A549 (cell line): Measurements from ENCODE around the gene DOC2B. TPM values are rescaled to one million over a fixed set of nuclear protein-coding genes. Genes with fewer than 3 reads are reported as not detected.

ENCODE experiments used
- ATAC-seq, 2 experiments: fragments of 200-7000 bp in 1 of 2; fragments of >200 bp in 1 of 2; cut with Nextera tagmentation in 1 of 2; cut with Tn5 transposase in 1 of 2; 3 replicates each; pipeline versions ENCODE4 v1.8.0 to v1.9.1; 2018 to 2020; ENCODE audit warnings: mild to moderate bottlenecking in 1 of 2, moderate library complexity in 1 of 2
- CTCF ChIA-PET: fragments of 300-600 bp; sonication (Branson Sonifier 250); formaldehyde crosslinking; extraction: SDS; loops from one replicate; lab custom pipeline; 2021; ENCODE audit warnings: antibody characterized with exemption, inconsistent platforms; lab: Yijun Ruan, JAX
- POLR2A ChIA-PET: fragments of 350-600 bp; formaldehyde crosslinking; extraction: SDS; loops from one replicate; lab custom pipeline; 2021; ENCODE audit warnings: antibody characterized with exemption, inconsistent platforms; lab: Yijun Ruan, JAX
- DNase-seq, 2 experiments: peaks; one replicate each; pipeline versions ENCODE4 v3.0.0 to v3.0.0-alpha.2; 2011 to 2016; ENCODE audit warnings: low read depth in 1 of 2, low spot score in 1 of 2
- FAIRE-seq: peaks from 2 replicates; lab custom pipeline; 2011; peaks lifted over from hg19 to GRCh38; lab: Jason Lieb, UNC
- H3K27ac ChIP-seq, 2 experiments: fragments of >200 bp; sonication (Bioruptor Twin); formaldehyde crosslinking; 3 replicates each; pipeline ENCODE4 v1.5.1; 2016 to 2017
- H3K4me1 ChIP-seq: fragments of >200 bp; sonication (Bioruptor Twin); formaldehyde crosslinking; 3 replicates; pipeline ENCODE4 v1.6.1; 2016
- H3K4me2 ChIP-seq: fragments of >200 bp; sonication (Bioruptor Twin); formaldehyde crosslinking; 3 replicates; pipeline ENCODE4 v1.6.1; 2016
- H3K4me3 ChIP-seq: fragments of >200 bp; sonication (Bioruptor Twin); formaldehyde crosslinking; 3 replicates; pipeline ENCODE4 v1.5.1; 2016
- H3K9me3 ChIP-seq: fragments of >200 bp; sonication (Bioruptor Twin); formaldehyde crosslinking; 3 replicates; pipeline ENCODE4 v1.6.1; 2016
- ATOH8 ChIP-seq: fragments of 250-450 bp; sonication (Bioruptor Pico); IDR thresholded peaks from 2 replicates; pipeline ENCODE4 v1.5.0; 2020; ENCODE audit warnings: low read depth, mild to moderate bottlenecking, moderate library complexity
- BHLHE40 ChIP-seq: IDR thresholded peaks from 2 replicates; pipeline ENCODE4 v1.6.1; 2012; ENCODE audit warnings: low read depth, low read length, inconsistent platforms
- CBX2 ChIP-seq: fragments of 200-600 bp; sonication (generic); IDR thresholded peaks from 2 replicates; pipeline ENCODE4 v1.6.1; 2016; ENCODE audit warnings: low read depth, mild to moderate bottlenecking, borderline replicate concordance
- CBX8 ChIP-seq: fragments of 200-600 bp; sonication (generic); IDR thresholded peaks from 2 replicates; pipeline ENCODE4 v1.6.1; 2016
- CEBPB ChIP-seq, 2 experiments: fragments of >200 bp in 1 of 2; sonication (Bioruptor Twin) in 1 of 2; formaldehyde crosslinking in 1 of 2; IDR thresholded peaks; 2 replicates each; pipeline ENCODE4 v1.6.1; 2012 to 2016
- EHF ChIP-seq: fragments of 250-450 bp; sonication (Bioruptor Pico); IDR thresholded peaks from 2 replicates; pipeline ENCODE4 v1.5.0; 2020; ENCODE audit warnings: mild to moderate bottlenecking
- EP300 ChIP-seq, 2 experiments: fragments of >200 bp; sonication (Bioruptor Twin); formaldehyde crosslinking; IDR thresholded peaks; 2 replicates in 1 of 2; 3 replicates in 1 of 2; pipeline ENCODE4 v1.6.1; 2016 to 2017
- ESRRA ChIP-seq: fragments of 150-350 bp; IDR thresholded peaks from 2 replicates; pipeline ENCODE4 v1.6.1; 2014; ENCODE audit warnings: mild to moderate bottlenecking, low read length, borderline replicate concordance
- FOSB ChIP-seq: fragments of 250-450 bp; sonication (Bioruptor Pico); IDR thresholded peaks from 2 replicates; pipeline ENCODE4 v1.5.0; 2020; ENCODE audit warnings: mild to moderate bottlenecking, moderate library complexity
- FOSL2 ChIP-seq, 2 experiments: fragments of 450-650 bp in 1 of 2; fragments of >200 bp in 1 of 2; sonication (Bioruptor Twin) in 1 of 2; formaldehyde crosslinking; IDR thresholded peaks; 2 replicates each; pipeline versions ENCODE4 v1.5.0 to v1.6.1; 2016 to 2020; ENCODE audit warnings: mild to moderate bottlenecking in 1 of 2, moderate library complexity in 1 of 2
- GATA3 ChIP-seq: IDR thresholded peaks from 2 replicates; pipeline ENCODE4 v1.6.1; 2012; ENCODE audit warnings: borderline replicate concordance
- HDAC2 ChIP-seq: fragments of 200-600 bp; sonication (generic); IDR thresholded peaks from 2 replicates; pipeline ENCODE4 v1.6.1; 2016
- HES2 ChIP-seq: fragments of >200 bp; sonication (Bioruptor Twin); formaldehyde crosslinking; IDR thresholded peaks from 2 replicates; pipeline ENCODE4 v1.6.1; 2016
- HOXB13 ChIP-seq: fragments of 250-450 bp; sonication (Bioruptor Pico); IDR thresholded peaks from 2 replicates; pipeline ENCODE4 v1.5.0; 2020; ENCODE audit warnings: low read depth, mild to moderate bottlenecking, moderate library complexity
- HOXB5 ChIP-seq: fragments of 250-450 bp; sonication (Bioruptor Pico); IDR thresholded peaks from 2 replicates; pipeline ENCODE4 v1.5.0; 2020; ENCODE audit warnings: mild to moderate bottlenecking, moderate library complexity
- MAX ChIP-seq: IDR thresholded peaks from 2 replicates; pipeline ENCODE4 v1.6.1; 2012
- MAZ ChIP-seq: fragments of 150-350 bp; IDR thresholded peaks from 2 replicates; pipeline ENCODE4 v1.6.1; 2014; ENCODE audit warnings: antibody characterized with exemption, low read depth, low read length, borderline replicate concordance
- NR3C1 ChIP-seq: fragments of >200 bp; sonication (Bioruptor Twin); formaldehyde crosslinking; IDR thresholded peaks from 3 replicates; pipeline ENCODE4 v1.6.1; 2017
- PHF8 ChIP-seq: fragments of 200-600 bp; sonication (generic); IDR thresholded peaks from 2 replicates; pipeline ENCODE4 v1.6.1; 2016; ENCODE audit warnings: low read depth, mild to moderate bottlenecking, antibody characterized with exemption, moderate library complexity, borderline replicate concordance
- RCOR1 ChIP-seq: fragments of 150-350 bp; IDR thresholded peaks from 2 replicates; pipeline ENCODE4 v1.6.1; 2014; ENCODE audit warnings: antibody characterized with exemption, low read length, low read depth
- SREBF2 ChIP-seq: fragments of 450-650 bp; IDR thresholded peaks from 2 replicates; pipeline ENCODE4 v1.6.1; 2014; ENCODE audit warnings: mild to moderate bottlenecking, moderate library complexity
- ZFP36 ChIP-seq: fragments of 450-650 bp; IDR thresholded peaks from 2 replicates; pipeline ENCODE4 v1.6.1; 2014; ENCODE audit warnings: borderline replicate concordance; ENCODE audit not compliant: partially characterized antibody
- ZNF302 ChIP-seq: fragments of 250-450 bp; sonication (Bioruptor Pico); IDR thresholded peaks from 2 replicates; pipeline ENCODE4 v1.9.0; 2021; ENCODE audit warnings: inconsistent platforms, mild to moderate bottlenecking, moderate library complexity
- WGBS: methylation state at CpG from one replicate; pipeline ENCODE4 v1.1.6; 2017; ENCODE audit errors: missing lambda C conversion rate; 5-methylcytosine and 5-hydroxymethylcytosine counted together
- polyA plus RNA-seq, 4 experiments: library from polyadenylated mRNA; depleted of rRNA in 3 of 4; stranded (reverse); fragments of >200 nt; fragmentation: RNase III in 1 of 4; extraction: RNeasy Plus Mini Kit Qiagen cat#74134 plus additional on column Dnase treatment in 1 of 4; gene quantifications; 2 replicates in 3 of 4; 3 replicates in 1 of 4; pipeline ENCODE4 v1.2.3, GENCODE V29; 2011 to 2017

Gene DOC2B
- polyA plus RNA-seq, 2 of the 4 experiments (the other 2 are of a cell fraction): 0.27 to 1.6 TPM

- ATAC-seq: no peak
- FAIRE-seq: no peak
- ChIA-PET POLR2A (no interaction called here), CTCF (interaction anchor here (0.8 to 3.0 kb wide), 3 partner anchors 11 to 553 kb away, joined by 3 to 18 read pairs (median 5); no protein-coding TSS in a partner anchor)
- 0 out of 3 replicates have a peak, but pooled peaks cover 4% of the 10 kb centered on the region for H3K4me1 ChIP-seq
- H3K4me3 ChIP-seq: no peak overlapping the region
- H3K27ac ChIP-seq: no peak overlapping the region
- WGBS: 91% methylated on average over 21 of the region's 27 CpGs
- no peak for DNase-seq
- H3K4me2 ChIP-seq: no peak overlapping the region
- H3K9me3 ChIP-seq: no peaks in the 10 kb centered on the region
- no peak for TF ChIP-seq EHF (CRISPR knock-in tag)
- no peak for TF ChIP-seq CBX8
- TF ChIP-seq ZNF302: no peak
- no peak for TF ChIP-seq EP300 (IDR thresholded peaks at IDR 0.05)
- no peak for TF ChIP-seq ATOH8 (CRISPR knock-in tag)
- no peak for TF ChIP-seq HDAC2
- no peak for TF ChIP-seq BHLHE40
- TF ChIP-seq FOSL2 (IDR thresholded peaks at IDR 0.05): no peak
- no peak for TF ChIP-seq FOSL2 (CRISPR knock-in tag; IDR thresholded peaks at IDR 0.05)
- no peak for TF ChIP-seq CEBPB (IDR thresholded peaks at IDR 0.05)
Measured at GRCh38 chr17:146983-147761, 34.3 kb downstream of the DOC2B start.

GRCh38 chr17:146546-146945 lies 34.9 kb downstream of the DOC2B start:
- ChIA-PET POLR2A (no interaction called here), CTCF (interaction anchor here (0.8 to 3.0 kb wide), 4 partner anchors 12 to 554 kb away, joined by 3 to 18 read pairs (median 9); no protein-coding TSS in a partner anchor)
- no peak for ATAC-seq
- 85% methylated on average over 10 of the region's 10 CpGs for WGBS
- FAIRE-seq: no peak
- no peak overlapping the region for H3K4me3 ChIP-seq
- no peak for DNase-seq
- TF ChIP-seq HOXB13 (CRISPR knock-in tag) (no peak), ZFP36 (peak; percentile 14)
- H3K9me3 ChIP-seq: no peaks in the 10 kb centered on the region
- H3K4me2 ChIP-seq: no peak overlapping the region
- H3K4me1 ChIP-seq: 0 out of 3 replicates have a peak, but pooled peaks cover 4% of the 10 kb centered on the region
- no peak overlapping the region for H3K27ac ChIP-seq

GRCh38 chr17:145671-146541 lies 35.5 kb downstream of the DOC2B start:
- DNase-seq: no peak
- TF ChIP-seq MAX (no peak), MAZ (no peak), CBX2 (no peak), HOXB13 (CRISPR knock-in tag) (no peak), HOXB5 (no peak), PHF8 (no peak), FOSB (CRISPR knock-in tag) (no peak), RCOR1 (no peak), HES2 (no peak), GATA3 (no peak), BHLHE40 (no peak), NR3C1 (no peak), EHF (CRISPR knock-in tag) (no peak), SREBF2 (no peak), ESRRA (no peak), ATOH8 (CRISPR knock-in tag) (no peak)
- H3K4me2 ChIP-seq: no peak overlapping the region
- CTCF ChIA-PET: interaction anchor here (0.6 to 3.0 kb wide), 7 partner anchors 17 to 1194 kb away, joined by 3 to 18 read pairs (median 5); no protein-coding TSS in a partner anchor
- WGBS: 81% methylated on average over 16 of the region's 16 CpGs
- POLR2A ChIA-PET: no interaction called here
- H3K9me3 ChIP-seq: no peaks in the 10 kb centered on the region
- FAIRE-seq: no peak
- H3K27ac ChIP-seq: no peak overlapping the region
- H3K4me1 ChIP-seq: 0 out of 3 replicates have a peak, but pooled peaks cover 4% of the 10 kb centered on the region
- no peak for ATAC-seq
- H3K4me3 ChIP-seq: no peak overlapping the region
